Measurements from ENCODE around the gene MAGEA10. TPM values are rescaled to one million over a fixed set of nuclear protein-coding genes. Genes with fewer than 3 reads are reported as not detected.

MAGEA10 gene
- total and polyA plus RNA-seq, 9 of the 15 experiments (the other 6 are each of a cell fraction or from before 2014, with no cell fraction given), result 0.06 to 0.45 (median 0.15) TPM; not detected in 4

GRCh38 chrX:152165033-152165743 lies 26.8 kb upstream of the MAGEA10 start (continued):
- TF ChIP-seq SMARCB1 (IDR thresholded peaks at IDR 0.05; ENCODE audit: insufficient read length, low read depth) (no peak), ZEB2 (IDR thresholded peaks at IDR 0.05) (peak; percentile 35; the same call in 1 of the 2 replicates), ATF1 (CRISPR knock-in tag; IDR thresholded peaks at IDR 0.05) (no peak), ATF1 (tag; IDR thresholded peaks at IDR 0.05) (no peak), ZNF197 (CRISPR knock-in tag; IDR thresholded peaks at IDR 0.05; ENCODE audit: low read depth) (0 out of 2 replicates have a peak, but pooled peaks have one; percentile 16), TRIM24 (IDR thresholded peaks at IDR 0.05) (peak in 1 of 2 experiments; percentile 42; a peak in 1 of 4 replicates), RAD21 (CRISPR knock-in tag; conservative IDR thresholded peaks at IDR 0.05 in 1 of 2, IDR thresholded peaks at IDR 0.05 in 1 of 2) (peak in 1 of 2 experiments; percentile 12; a peak in 1 of 4 replicates), PBX2 (CRISPR knock-in tag; IDR thresholded peaks at IDR 0.05; ENCODE audit: low read depth) (no peak), PBX2 (tag; conservative IDR thresholded peaks at IDR 0.05; ENCODE audit: low read depth) (peak; percentile 38), STAT6 (CRISPR knock-in tag; IDR thresholded peaks at IDR 0.05) (no peak), RNF2 (IDR thresholded peaks at IDR 0.05) (peak; percentile 55; the same call in 1 of the 2 replicates), LEF1 (IDR thresholded peaks at IDR 0.05) (peak; percentile 50; the same call in 1 of the 2 replicates), RCOR1 (IDR thresholded peaks at IDR 0.05; ENCODE audit: borderline replicate concordance in 1 of 2, low read depth in 2 of 2, low read length in 2 of 2) (0 out of 4 replicates have a peak, but pooled peaks of 1 of the 2 experiments have one; percentile 24), ADNP (tag; IDR thresholded peaks at IDR 0.05) (no peak), HNRNPL (IDR thresholded peaks at IDR 0.05; ENCODE audit: low read depth, low read length) (no peak), BRD4 (IDR thresholded peaks at IDR 0.05) (0 out of 2 replicates have a peak, but pooled peaks have one; percentile 63), MYC (IDR thresholded peaks at IDR 0.05; ENCODE audit: low read depth, low read length) (0 out of 2 replicates have a peak, but pooled peaks have one; percentile 20), MYC (CRISPR knock-in tag; IDR thresholded peaks at IDR 0.05; ENCODE audit: borderline replicate concordance, low read depth) (no peak), ELK3 (CRISPR knock-in tag; IDR thresholded peaks at IDR 0.05) (no peak)
- TF ChIP-seq, protein P1, sequence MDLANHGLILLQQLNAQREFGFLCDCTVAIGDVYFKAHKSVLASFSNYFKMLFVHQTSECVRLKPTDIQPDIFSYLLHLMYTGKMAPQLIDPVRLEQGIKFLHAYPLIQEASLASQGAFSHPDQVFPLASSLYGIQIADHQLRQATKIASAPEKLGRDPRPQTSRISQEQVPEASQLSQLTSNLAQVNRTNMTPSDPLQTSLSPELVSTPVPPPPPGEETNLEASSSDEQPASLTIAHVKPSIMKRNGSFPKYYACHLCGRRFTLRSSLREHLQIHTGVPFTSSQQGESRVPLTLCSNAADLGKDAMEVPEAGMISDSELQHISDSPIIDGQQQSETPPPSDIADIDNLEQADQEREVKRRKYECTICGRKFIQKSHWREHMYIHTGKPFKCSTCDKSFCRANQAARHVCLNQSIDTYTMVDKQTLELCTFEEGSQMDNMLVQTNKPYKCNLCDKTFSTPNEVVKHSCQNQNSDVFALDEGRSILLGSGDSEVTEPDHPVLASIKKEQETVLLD (IDR thresholded peaks at IDR 0.05), result no peak
